HG02588 (cell line): Measurements from ENCODE around the gene PLB1.
"Not testable (repeated sequence)": the region's sequence is repeated elsewhere in the genome, so short reads cannot be mapped to it uniquely, and the experiment has no call there.

Experiments
- ATAC-seq: cut with Tn5 transposase; IDR thresholded peaks from one replicate; pipeline ENCODE4 v1.9.1; 2021; ENCODE audit warnings: mild to moderate bottlenecking, moderate library complexity; ENCODE audit not compliant: unreplicated experiment

Gene PLB1

DNA sequence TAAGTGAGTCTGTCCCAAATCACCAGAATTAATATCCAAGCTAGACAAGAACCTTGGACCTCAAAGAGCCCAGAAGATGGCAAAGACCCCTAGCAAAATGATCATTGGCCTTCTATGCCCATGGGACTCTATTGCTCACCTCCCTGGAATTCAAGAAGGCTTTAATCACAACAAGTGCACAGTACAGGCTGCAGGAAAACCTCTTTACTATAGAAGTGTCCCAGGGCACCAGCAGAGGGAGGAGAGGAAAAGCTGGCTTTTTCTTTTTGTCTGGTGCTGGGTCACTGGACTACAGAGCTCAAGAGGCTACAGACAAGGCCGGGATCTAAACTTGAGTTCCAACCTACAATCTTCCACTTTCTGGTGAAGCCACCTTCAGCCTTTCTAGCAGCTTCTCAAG, 167.5 kb downstream of the PLB1 start:
- no peak for ATAC-seq

GRCh38 chr2:28664120-28664842, 168.4 kb downstream of the PLB1 start:
- no peak for ATAC-seq

DNA sequence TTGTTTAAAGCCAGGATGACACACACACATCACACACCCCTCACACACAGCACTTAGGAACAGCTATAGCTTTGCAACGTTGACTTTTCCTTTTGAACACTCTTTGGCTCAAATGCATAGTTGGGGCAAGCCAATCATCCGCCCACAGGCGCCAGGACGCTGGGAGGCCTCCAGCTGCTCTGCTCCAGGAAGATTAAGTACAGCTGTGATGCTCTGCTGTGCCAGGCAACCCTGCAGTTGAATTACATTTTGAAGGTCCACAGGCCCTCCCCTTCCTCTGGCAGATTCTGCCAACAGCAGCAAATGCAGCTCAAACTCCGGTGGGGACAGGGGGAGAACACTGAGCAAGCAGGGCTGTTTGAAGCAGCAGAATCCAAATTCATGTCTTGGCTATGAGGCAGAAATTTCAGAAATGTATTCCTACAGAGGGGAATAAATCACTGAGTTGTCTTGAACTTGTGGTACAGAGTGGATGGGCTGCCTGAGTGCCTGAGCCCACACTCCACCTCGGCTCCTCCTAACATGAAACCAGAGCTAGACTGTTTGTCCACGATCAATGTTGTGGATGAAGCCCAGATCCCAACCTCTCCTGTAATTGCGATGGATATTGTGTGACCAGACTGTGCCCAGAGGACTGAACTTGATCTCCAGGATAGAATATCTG, 169.3 kb downstream of the PLB1 start:
- no peak for ATAC-seq

- ATAC-seq, result not testable (repeated sequence)
Measured at GRCh38 chr2:28665811-28666377, 170.0 kb downstream of the PLB1 start.

GRCh38 chr2:28666496-28667184, 170.8 kb downstream of the PLB1 start:
- ATAC-seq, result no peak

DNA sequence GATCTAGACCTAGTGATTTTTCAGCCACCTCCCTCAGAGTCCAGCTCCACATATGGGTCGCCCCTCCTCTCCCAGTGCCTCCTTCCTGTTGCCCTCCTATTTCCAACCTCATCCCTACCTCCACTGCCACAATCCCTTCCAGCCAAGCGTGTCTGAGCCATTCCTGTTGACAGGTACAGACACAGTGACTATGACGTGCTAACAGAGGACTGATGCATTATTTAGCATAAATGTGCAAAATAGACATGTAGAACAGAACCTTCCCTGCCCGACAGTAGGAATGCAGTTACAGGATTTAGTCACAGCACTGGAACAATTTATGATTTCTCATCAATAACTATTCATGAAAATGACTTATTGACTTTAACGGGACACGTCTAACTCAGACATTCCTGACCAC, 171.4 kb downstream of the PLB1 start:
- ATAC-seq, result no peak

DNA sequence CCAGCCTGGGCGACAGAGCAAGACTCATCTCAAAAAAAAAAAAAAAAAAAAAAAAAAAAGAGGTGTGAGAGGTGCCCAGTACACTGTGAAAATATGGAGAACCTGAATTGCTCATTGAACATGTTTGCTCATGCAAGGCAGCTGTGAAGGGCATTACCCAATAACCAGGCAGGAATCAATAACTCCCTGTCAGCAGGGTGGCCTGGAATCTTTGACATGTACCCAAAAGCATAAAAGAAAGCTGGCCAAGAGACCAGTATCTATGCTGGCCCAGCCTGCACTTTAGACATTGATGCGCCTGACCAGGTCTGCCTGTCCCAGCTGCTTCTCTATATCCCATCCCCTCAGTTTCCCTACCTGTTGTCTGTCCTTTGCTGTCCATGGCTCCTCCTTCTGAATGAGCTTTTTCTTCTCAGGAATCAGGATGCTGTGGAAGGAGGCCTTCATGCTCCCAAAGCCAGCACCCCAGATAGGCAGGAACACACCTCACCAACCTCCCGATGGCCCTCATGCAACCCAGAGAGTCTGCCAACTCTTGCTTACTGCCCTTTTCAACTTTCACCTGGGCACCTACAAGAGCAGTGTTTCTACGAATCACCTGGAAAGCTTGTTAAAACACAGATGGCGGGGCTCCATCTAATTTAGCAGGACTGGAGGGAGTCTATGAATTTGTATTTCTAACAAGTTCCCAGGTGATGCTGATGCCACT, 172.4 kb downstream of the PLB1 start:
- ATAC-seq, result no peak

GRCh38 chr2:28668880-28669279, 173.0 kb downstream of the PLB1 start:
- ATAC-seq, result no peak

GRCh38 chr2:28670856-28671255, 175.0 kb downstream of the PLB1 start:
- no peak for ATAC-seq

DNA sequence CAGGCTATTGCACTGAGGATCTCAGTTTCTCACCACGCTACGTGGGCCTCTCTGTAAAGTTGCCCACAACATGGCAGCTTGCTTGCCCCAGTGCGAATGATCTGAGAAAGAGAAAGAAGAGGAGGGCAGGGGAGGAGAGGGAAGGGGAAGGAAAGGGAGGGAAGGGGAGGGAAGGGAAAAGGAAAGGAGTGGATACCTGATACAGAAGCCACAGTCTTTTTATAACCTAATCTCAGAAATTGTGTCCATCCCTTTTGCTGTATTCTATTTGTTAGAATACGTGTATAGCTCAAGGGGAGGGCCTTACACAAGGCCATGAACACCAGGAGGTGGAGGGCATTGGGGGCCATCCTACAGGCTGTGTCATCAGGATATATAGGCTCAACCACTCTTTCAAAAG, 177.5 kb downstream of the PLB1 start:
- no peak for ATAC-seq

DNA sequence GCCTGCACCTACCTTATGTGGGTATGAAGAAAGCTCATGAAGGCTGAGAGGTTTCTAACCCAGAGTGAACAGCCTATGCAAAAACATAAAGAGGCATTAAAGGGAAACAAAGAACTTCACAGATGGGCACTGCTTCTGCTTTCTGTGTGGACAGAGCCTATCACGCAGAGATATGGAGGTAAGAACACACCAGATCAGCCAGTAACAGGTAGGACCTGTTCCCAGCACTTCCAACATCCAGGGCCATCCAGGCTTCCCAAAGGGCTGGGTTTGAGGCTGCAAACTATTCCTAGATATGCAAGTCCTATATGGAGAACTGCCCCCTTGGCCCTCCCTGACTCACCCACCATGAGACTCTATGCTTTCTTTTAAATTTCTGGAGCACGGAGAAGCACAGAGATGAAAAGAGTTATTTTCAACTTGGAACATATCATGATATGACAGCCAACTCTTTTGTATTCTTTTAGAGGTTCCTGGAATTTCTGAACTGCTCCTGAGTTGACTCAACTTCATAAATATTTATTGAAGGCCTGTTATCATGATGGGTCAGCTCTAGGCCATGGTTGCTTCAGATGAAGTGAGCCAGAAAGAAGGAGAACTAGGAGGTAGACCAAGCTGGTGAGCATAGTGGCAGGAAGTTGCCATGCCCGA, 178.3 kb downstream of the PLB1 start:
- ATAC-seq, result no peak

- ATAC-seq, result no peak
Measured at GRCh38 chr2:28674713-28675068, 178.8 kb downstream of the PLB1 start.

GRCh38 chr2:28676152-28676835, 180.4 kb downstream of the PLB1 start:
- ATAC-seq, result no peak

DNA sequence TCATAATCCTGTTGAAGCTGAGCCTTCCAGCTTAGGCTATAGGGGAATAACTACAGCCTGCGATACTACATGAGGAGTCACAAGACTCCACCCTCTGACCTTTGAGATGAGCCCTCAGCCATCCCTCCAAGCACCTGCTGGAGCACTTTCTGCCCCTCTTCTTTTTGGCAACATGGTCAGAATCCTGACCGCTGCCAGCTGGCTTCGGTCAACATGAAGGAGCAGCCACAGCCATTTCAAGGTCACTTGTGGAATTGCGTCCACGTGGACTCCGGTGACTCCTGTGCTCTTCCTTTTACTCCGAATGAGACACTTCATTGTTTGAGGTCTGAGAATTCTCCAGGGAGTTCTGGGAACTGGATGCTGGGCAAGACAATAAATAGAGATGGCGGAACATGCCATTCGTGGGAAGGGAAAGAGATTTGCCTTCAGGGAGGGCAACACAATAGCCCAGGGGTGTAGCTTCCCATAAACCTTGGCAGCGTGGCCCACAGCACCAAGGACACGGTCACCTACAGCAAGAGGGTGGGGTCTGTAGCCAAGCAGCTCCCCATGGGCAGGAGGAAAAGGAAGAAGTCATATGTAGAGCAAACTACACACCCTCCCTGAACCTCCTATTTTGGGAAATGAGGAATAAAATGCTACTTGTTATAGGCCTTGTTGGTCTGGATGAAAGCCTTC, 182.5 kb downstream of the PLB1 start:
- ATAC-seq, result no peak

- ATAC-seq, result peak; percentile 48
Measured at GRCh38 chr2:28678944-28679343, 183.1 kb downstream of the PLB1 start.

- peak; percentile 9 for ATAC-seq
Measured at GRCh38 chr2:28680657-28681056, 184.8 kb downstream of the PLB1 start.

DNA sequence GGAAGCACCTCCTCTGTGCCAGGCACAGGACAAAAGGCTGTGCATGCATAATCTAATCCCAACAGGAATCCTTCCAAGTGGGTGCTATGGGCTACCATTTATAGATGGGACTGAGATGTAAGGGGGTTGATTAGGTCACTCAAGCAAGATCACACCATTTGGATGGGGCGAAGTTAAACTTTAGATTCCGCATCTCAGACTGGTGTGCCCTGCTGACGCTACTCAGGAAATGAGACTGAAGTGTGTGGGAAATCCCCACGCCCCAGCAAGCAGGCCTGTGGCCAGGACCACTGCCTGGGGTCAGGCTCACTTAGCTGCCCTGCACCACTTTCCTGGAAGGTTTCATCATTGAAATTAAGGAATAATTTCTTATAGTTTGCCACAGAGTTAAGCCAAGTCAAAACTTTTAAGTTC, 185.3 kb downstream of the PLB1 start:
- peak; percentile 88 for ATAC-seq

- ATAC-seq, result no peak
Measured at GRCh38 chr2:28681606-28682005, 185.7 kb downstream of the PLB1 start.

- no peak for ATAC-seq
Measured at GRCh38 chr2:28683100-28683706, 187.3 kb downstream of the PLB1 start.
